IMR-90 (cell line): Measurements from ENCODE around the gene SRCIN1. TPM values are rescaled to one million over a fixed set of nuclear protein-coding genes. Genes with fewer than 3 reads are reported as not detected.

ENCODE experiments used
- ATAC-seq: fragments of 200-7000 bp; cut with Tn5 transposase; 2 replicates; pipeline ENCODE4 v1.9.1; 2020; ENCODE audit warnings: low read depth, mild to moderate bottlenecking, moderate library complexity
- BruUV-seq: library from RNA; stranded (reverse); fragments of 400-500 nt; replicated peaks from 2 replicates; lab custom pipeline; 2021; lab: Mats Ljungman, UMichigan
- CTCF ChIA-PET: fragments of 300-600 bp; formaldehyde crosslinking; extraction: SDS; loops from one replicate; lab custom pipeline; 2021; ENCODE audit warnings: antibody characterized with exemption; lab: Yijun Ruan, JAX
- POLR2A ChIA-PET: fragments of 300-600 bp; sonication (Branson Sonifier 250); formaldehyde crosslinking; loops from one replicate; lab custom pipeline; 2022; ENCODE audit warnings: antibody characterized with exemption; ENCODE audit not compliant: unreplicated experiment; lab: Charles Lee
- DNase-seq: peaks from one replicate; pipeline ENCODE4 v3.0.0; 2013
- H2AFZ ChIP-seq: replicated peaks from 2 replicates; pipeline ENCODE3; 2013; ENCODE audit warnings: low read length, mild to moderate bottlenecking; ENCODE audit not compliant: poor library complexity
- H2AK5ac ChIP-seq: 2 replicates; pipeline ENCODE4 v1.6.1; 2013; ENCODE audit warnings: low read depth, low read length, inconsistent platforms
- H2AK9ac ChIP-seq: replicated peaks from 2 replicates; pipeline ENCODE3; 2013; ENCODE audit warnings: mild to moderate bottlenecking, low read depth, low read length, moderate library complexity; ENCODE audit not compliant: poor library complexity
- H2BK120ac ChIP-seq: 2 replicates; pipeline ENCODE4 v1.6.1; 2013; ENCODE audit warnings: low read depth, low read length, inconsistent platforms
- H2BK15ac ChIP-seq: 3 replicates; pipeline ENCODE4 v1.6.1; 2013; ENCODE audit warnings: low read depth, low read length, inconsistent platforms
- H2BK20ac ChIP-seq: 2 replicates; pipeline ENCODE4 v1.6.1; 2013; ENCODE audit warnings: low read depth, mild to moderate bottlenecking, inconsistent platforms, low read length, moderate library complexity
- H2BK5ac ChIP-seq: 2 replicates; pipeline ENCODE4 v1.6.1; 2013; ENCODE audit warnings: mild to moderate bottlenecking, low read depth, low read length, inconsistent platforms; ENCODE audit not compliant: poor library complexity, severe bottlenecking
- H3K14ac ChIP-seq: replicated peaks from 2 replicates; pipeline ENCODE4 v1.6.1; 2013; ENCODE audit warnings: low read depth, low read length, inconsistent platforms
- H3K18ac ChIP-seq: 2 replicates; pipeline ENCODE4 v1.6.1; 2013; ENCODE audit warnings: low read depth, low read length, control low read depth
- H3K23ac ChIP-seq: 2 replicates; pipeline ENCODE4 v1.6.1; 2013; ENCODE audit warnings: low read depth, low read length, inconsistent platforms
- H3K27ac ChIP-seq: 2 replicates; pipeline ENCODE4 v1.5.1; 2013; ENCODE audit warnings: mild to moderate bottlenecking, control low read depth, low read length; ENCODE audit not compliant: insufficient read depth
- H3K27me3 ChIP-seq: 2 replicates; pipeline ENCODE4 v1.6.1; 2013; ENCODE audit warnings: low read length; ENCODE audit not compliant: control insufficient read depth, insufficient read depth
- H3K36me3 ChIP-seq: 2 replicates; pipeline ENCODE4 v1.6.1; 2013; ENCODE audit warnings: low read length, mixed read lengths; ENCODE audit not compliant: control insufficient read depth, insufficient read depth
- H3K4ac ChIP-seq: 2 replicates; pipeline ENCODE4 v1.6.1; 2013; ENCODE audit warnings: low read depth, low read length, inconsistent platforms
- H3K4me1 ChIP-seq: 2 replicates; pipeline ENCODE4 v1.6.1; 2013; ENCODE audit warnings: low read length, mixed read lengths; ENCODE audit not compliant: control insufficient read depth, insufficient read depth
- H3K4me2 ChIP-seq: 2 replicates; pipeline ENCODE4 v1.6.1; 2013; ENCODE audit warnings: low read depth, mild to moderate bottlenecking, control low read depth, low read length, moderate library complexity
- H3K4me3 ChIP-seq: 2 replicates; pipeline ENCODE4 v1.5.1; 2013; ENCODE audit warnings: low read depth, mild to moderate bottlenecking, control low read depth, low read length, moderate library complexity; ENCODE audit not compliant: insufficient read depth
- H3K56ac ChIP-seq: 2 replicates; pipeline ENCODE4 v1.6.1; 2013; ENCODE audit warnings: low read length, inconsistent platforms; ENCODE audit not compliant: insufficient read depth; ENCODE audit errors: extremely low read depth
- H3K79me1 ChIP-seq, 2 experiments: 2 replicates each; pipeline ENCODE4 v1.6.1; 2013; ENCODE audit warnings: low read length in 2 of 2, inconsistent platforms in 1 of 2, low read depth in 1 of 2
- H3K9ac ChIP-seq: 2 replicates; pipeline ENCODE4 v1.6.1; 2013; ENCODE audit warnings: low read depth, low read length, control low read depth
- H3K9me1 ChIP-seq: 2 replicates; pipeline ENCODE4 v1.6.1; 2013; ENCODE audit warnings: low read length, inconsistent platforms; ENCODE audit not compliant: insufficient read depth
- H3K9me3 ChIP-seq: 2 replicates; pipeline ENCODE4 v1.6.1; 2013; ENCODE audit warnings: low read length; ENCODE audit not compliant: control insufficient read depth, insufficient read depth
- H4K20me1 ChIP-seq: 2 replicates; pipeline ENCODE4 v1.6.1; 2013; ENCODE audit warnings: low read length, inconsistent platforms; ENCODE audit not compliant: insufficient read depth
- H4K5ac ChIP-seq: 2 replicates; pipeline ENCODE4 v1.6.1; 2013; ENCODE audit warnings: mild to moderate bottlenecking, low read depth, low read length, control low read depth
- H4K8ac ChIP-seq, 2 experiments: 2 replicates each; pipeline ENCODE4 v1.6.1; 2013; ENCODE audit warnings: low read depth in 2 of 2, low read length in 2 of 2, control low read depth in 1 of 2, inconsistent platforms in 1 of 2
- H4K91ac ChIP-seq: 2 replicates; pipeline ENCODE4 v1.6.1; 2013; ENCODE audit warnings: low read depth, low read length, inconsistent platforms; ENCODE audit not compliant: insufficient read depth
- BHLHE40 ChIP-seq: fragments of 150-350 bp; IDR thresholded peaks from 2 replicates; pipeline ENCODE4 v1.6.1; 2016; ENCODE audit warnings: mild to moderate bottlenecking, low read depth, low read length
- CEBPB ChIP-seq: IDR thresholded peaks from 2 replicates; pipeline ENCODE4 v1.6.1; 2012; ENCODE audit warnings: low read depth, low read length, improper control_type of control experiment
- CHD1 ChIP-seq: IDR thresholded peaks from 2 replicates; pipeline ENCODE4 v1.6.1; 2012; ENCODE audit warnings: low read depth, low read length, improper control_type of control experiment
- CTCF ChIP-seq: conservative IDR thresholded peaks from 2 replicates; pipeline ENCODE4 v1.5.1; 2012; ENCODE audit warnings: mild to moderate bottlenecking, low read depth, low read length, improper control_type of control experiment
- ELK1 ChIP-seq: fragments of 150-350 bp; IDR thresholded peaks from 2 replicates; pipeline ENCODE4 v1.6.1; 2016; ENCODE audit warnings: low read depth, mild to moderate bottlenecking, low read length, moderate library complexity, borderline replicate concordance
- MAFK ChIP-seq: IDR thresholded peaks from 2 replicates; pipeline ENCODE4 v1.6.1; 2012; ENCODE audit warnings: low read depth, low read length, improper control_type of control experiment
- MXI1 ChIP-seq: IDR thresholded peaks from 2 replicates; pipeline ENCODE4 v1.6.1; 2012; ENCODE audit warnings: low read depth, mild to moderate bottlenecking, low read length, moderate library complexity, borderline replicate concordance
- NFE2L2 ChIP-seq: fragments of 150-350 bp; IDR thresholded peaks from 2 replicates; pipeline ENCODE4 v1.6.1; 2016; ENCODE audit warnings: low read depth, mild to moderate bottlenecking, low read length
- POLR2A ChIP-seq: IDR thresholded peaks from 2 replicates; pipeline ENCODE4 v1.6.1; 2012; ENCODE audit warnings: mild to moderate bottlenecking, low read depth, low read length
- RFX5 ChIP-seq: IDR thresholded peaks from 2 replicates; pipeline ENCODE4 v1.8.0; 2012; ENCODE audit warnings: low read depth, mild to moderate bottlenecking, low read length, moderate library complexity
- SMC3 ChIP-seq: fragments of 150-350 bp; IDR thresholded peaks from 2 replicates; pipeline ENCODE4 v1.6.1; 2016; ENCODE audit warnings: low read depth, mild to moderate bottlenecking, antibody characterized with exemption, low read length, moderate library complexity
- WGBS, 2 experiments: methylation state at CpG; one replicate each; pipeline versions ENCODE4 v1.1.5 to v1.1.7; 2013; ENCODE audit warnings: missing lambda C conversion rate in 2 of 2; ENCODE audit not compliant: insufficient read length in 1 of 2; ENCODE audit errors: extremely low coverage in 2 of 2; 5-methylcytosine and 5-hydroxymethylcytosine counted together
- dilution Hi-C: fragments of 300-500 bp; cut with HindIII; formaldehyde crosslinking; loops from one replicate; pipeline ENCODE4 v1.14.3; 2018; ENCODE audit warnings: low sequenced_read_pairs; ENCODE audit not compliant: unreplicated experiment
- in situ Hi-C: fragments of 300-500 bp; cut with MboI; formaldehyde crosslinking; loops from 3 replicates; pipeline ENCODE4 v1.14.3; 2019; ENCODE audit warnings: low sequenced_read_pairs, inconsistent platforms, mixed read lengths
- intact Hi-C: fragments of 100-400 bp; cut with micrococcal nuclease; formaldehyde crosslinking; loops from 2 replicates; pipeline ENCODE4 v1.10.0; 2022
- polyA plus RNA-seq, 3 experiments: library from polyadenylated mRNA; depleted of rRNA; stranded (reverse); fragments of >200 nt; gene quantifications; 2 replicates each; pipeline ENCODE4 v1.2.3, GENCODE V29; 2012; ENCODE audit warnings: low replicate concordance in 1 of 3
- total RNA-seq: library from RNA; depleted of rRNA; stranded (reverse); fragments of >200 nt; gene quantifications from 2 replicates; pipeline ENCODE4 v1.2.3, GENCODE V29; 2012

The SRCIN1 gene
- total and polyA plus RNA-seq, 2 of the 4 experiments (the other 2 are of a cell fraction): not detected

- no peak for DNase-seq
- no peaks in the 10 kb centered on the region for H3K36me3 ChIP-seq
- H3K27me3 ChIP-seq: peaks cover 43% of the 10 kb centered on the region
- no peak overlapping the region for H2AK5ac ChIP-seq
- H3K4me2 ChIP-seq: no peak overlapping the region
- dilution Hi-C loops (no loop called here), intact Hi-C loops (no loop called here), in situ Hi-C loops (no loop called here)
- no peak overlapping the region for H3K9ac ChIP-seq
- no peak overlapping the region for H3K4me3 ChIP-seq
- no peak overlapping the region for H2BK20ac ChIP-seq
- H3K18ac ChIP-seq: no peak overlapping the region
- H2AFZ ChIP-seq: no peak overlapping the region
- no peak overlapping the region for H3K14ac ChIP-seq
- H3K9me1 ChIP-seq: no peaks in the 10 kb centered on the region
- no peaks in the 10 kb centered on the region for H3K9me3 ChIP-seq
- no peaks in the 10 kb centered on the region for H3K79me1 ChIP-seq
- H4K5ac ChIP-seq: no peak overlapping the region
- no peaks in the 10 kb centered on the region for H3K4me1 ChIP-seq
- H3K4ac ChIP-seq: no peak overlapping the region
- no peak overlapping the region for H2BK15ac ChIP-seq
- H4K8ac ChIP-seq: no peak overlapping the region
- no peak for TF ChIP-seq NFE2L2
- no peak for TF ChIP-seq POLR2A
- no peak for TF ChIP-seq MAFK
- TF ChIP-seq CHD1: no peak
- TF ChIP-seq CEBPB: no peak
- no peak for TF ChIP-seq ELK1
- no peak for TF ChIP-seq SMC3
- TF ChIP-seq RFX5: no peak
- no peak for TF ChIP-seq CTCF
- no peak for TF ChIP-seq MXI1
- TF ChIP-seq BHLHE40: no peak
- ChIA-PET POLR2A (no interaction called here), CTCF (no interaction called here)
- ATAC-seq: no peak
- 73% methylated on average over 3 of the region's 8 CpGs; no CpG with 5 or more reads in 1 of the 2 experiments for WGBS, 2 experiments
- no peak overlapping the region for H2BK5ac ChIP-seq
- H3K23ac ChIP-seq: no peak overlapping the region
- H3K27ac ChIP-seq: no peak overlapping the region
- no peak overlapping the region for H3K56ac ChIP-seq
- no peak overlapping the region for H4K91ac ChIP-seq
- BruUV-seq: no TSS peak
- H2AK9ac ChIP-seq: no peak overlapping the region
- no peak overlapping the region for H2BK120ac ChIP-seq
- no peaks in the 10 kb centered on the region for H4K20me1 ChIP-seq
These were observed 66.4 kb downstream of the SRCIN1 start for GRCh38 chr17:38539386-38539785.
